HCT116 (cell line): ENCODE measurements around the gene KLHDC8B. TPM values are rescaled to one million over a fixed set of nuclear protein-coding genes. Genes with fewer than 3 reads are reported as not detected.

Experiments
- ATAC-seq: fragments of 200-7000 bp; cut with Tn5 transposase; 2 replicates; pipeline ENCODE4 v1.9.1; 2020; ENCODE audit warnings: mild to moderate bottlenecking, moderate library complexity
- BruUV-seq: library from RNA; stranded (reverse); fragments of 400-500 nt; replicated peaks from 2 replicates; lab custom pipeline; 2021; lab: Mats Ljungman, UMichigan
- CTCF ChIA-PET: fragments of 300-600 bp; sonication (Branson Sonifier 250); formaldehyde crosslinking; loops from one replicate; lab custom pipeline; 2021; ENCODE audit warnings: antibody characterized with exemption; lab: Charles Lee
- POLR2A ChIA-PET: fragments of 300-600, 350-600 bp; sonication (Branson Sonifier 250); formaldehyde crosslinking; loops from one replicate; lab custom pipeline; 2021; ENCODE audit warnings: antibody characterized with exemption; lab: Charles Lee
- RAD21 ChIA-PET, 2 experiments: fragments of 300-600 bp; sonication (Branson Sonifier 250); formaldehyde crosslinking; loops; one replicate each; lab custom pipeline; 2023; ENCODE audit warnings: low total read pairs in 2 of 2; ENCODE audit not compliant: uncharacterized antibody in 2 of 2, unreplicated experiment in 2 of 2, low non-redundant PET in 1 of 2; lab: Charles Lee
- DNase-seq: peaks from one replicate; pipeline ENCODE4 v3.0.0-alpha.2; 2010; ENCODE audit warnings: low read depth, low spot score
- H2AFZ ChIP-seq: fragments of 200-600 bp; shearing (Covaris generic), sonication (generic); 2 replicates; pipeline ENCODE4 v1.6.1; 2017; ENCODE audit warnings: low read depth, mixed run types, mixed read lengths, antibody characterized with exemption, low read length; ENCODE audit not compliant: poor library complexity, severe bottlenecking
- H3K27ac ChIP-seq: 2 replicates; pipeline ENCODE4 v1.5.1; 2012; ENCODE audit warnings: low read depth, low read length
- H3K27me3 ChIP-seq: fragments of 200-600 bp; sonication (generic); 2 replicates; pipeline ENCODE4 v1.6.1; 2016; ENCODE audit warnings: mixed run types, low read length, mixed read lengths; ENCODE audit not compliant: insufficient read depth
- H3K36me3 ChIP-seq, 2 experiments: fragments of 200-500 bp in 1 of 2; fragments of 200-600 bp in 1 of 2; sonication (Bioruptor generic) in 1 of 2; sonication (generic) in 1 of 2; 2 replicates each; pipeline versions ENCODE4 v1.5.1 to v1.6.1; 2014 to 2016; ENCODE audit warnings: low read length in 2 of 2, inconsistent platforms in 1 of 2, mixed read lengths in 1 of 2, mixed run types in 1 of 2; ENCODE audit not compliant: insufficient read depth in 2 of 2, control insufficient read depth in 1 of 2
- H3K4me1 ChIP-seq, 2 experiments: fragments of 200-600 bp in 1 of 2; sonication (generic) in 1 of 2; 2 replicates each; pipeline versions ENCODE4 v1.5.1 to v1.6.1; 2012 to 2017; ENCODE audit warnings: low read length in 2 of 2, inconsistent platforms in 1 of 2, mild to moderate bottlenecking in 1 of 2, mixed read lengths in 1 of 2, mixed run types in 1 of 2, moderate library complexity in 1 of 2; ENCODE audit not compliant: insufficient read depth in 2 of 2, control insufficient read depth in 1 of 2
- H3K4me2 ChIP-seq: fragments of 200-600 bp; sonication (generic); 2 replicates; pipeline ENCODE4 v1.6.1; 2017; ENCODE audit warnings: mixed run types, low read length, mixed read lengths
- H3K4me3 ChIP-seq, 2 experiments: fragments of 200-600 bp in 1 of 2; sonication (generic) in 1 of 2; replicated peaks in 1 of 2; 2 replicates each; pipeline ENCODE4 v1.5.1; 2011 to 2016; ENCODE audit warnings: low read length in 2 of 2, control low read depth in 1 of 2, low read depth in 1 of 2, mild to moderate bottlenecking in 1 of 2, mixed read lengths in 1 of 2, mixed run types in 1 of 2
- H3K79me2 ChIP-seq: fragments of 200-600 bp; sonication (generic); 2 replicates; pipeline ENCODE4 v1.6.1; 2017; ENCODE audit warnings: mild to moderate bottlenecking, mixed run types, low read length, moderate library complexity, mixed read lengths; ENCODE audit not compliant: insufficient read depth
- H3K9ac ChIP-seq: fragments of 200-600 bp; sonication (generic); 2 replicates; pipeline ENCODE4 v1.6.1; 2016; ENCODE audit warnings: low read length, mixed read lengths
- H3K9me2 ChIP-seq: fragments of 200-600 bp; sonication (generic), shearing (Covaris generic); 2 replicates; pipeline ENCODE4 v1.6.1; 2017; ENCODE audit warnings: mixed run types, mild to moderate bottlenecking, moderate library complexity; ENCODE audit not compliant: insufficient read depth
- H3K9me3 ChIP-seq, 2 experiments: fragments of 200-500 bp in 1 of 2; fragments of 200-600 bp in 1 of 2; sonication (Bioruptor generic) in 1 of 2; sonication (generic) in 1 of 2; 2 replicates each; pipeline ENCODE4 v1.6.1; 2014 to 2017; ENCODE audit warnings: low read length in 2 of 2, mixed read lengths in 2 of 2, inconsistent platforms in 1 of 2, low read depth in 1 of 2, mild to moderate bottlenecking in 1 of 2, mixed run types in 1 of 2, moderate library complexity in 1 of 2; ENCODE audit not compliant: control insufficient read depth in 1 of 2, insufficient read depth in 1 of 2
- H4K20me1 ChIP-seq: fragments of 200-600 bp; sonication (generic), shearing (Covaris generic); 2 replicates; pipeline ENCODE4 v1.6.1; 2017; ENCODE audit warnings: mixed run types, mild to moderate bottlenecking, moderate library complexity; ENCODE audit not compliant: insufficient read depth
- CBX3 ChIP-seq: IDR thresholded peaks from 2 replicates; pipeline ENCODE4 v1.6.1; 2012; ENCODE audit warnings: low read depth
- CEBPB ChIP-seq: IDR thresholded peaks from 2 replicates; pipeline ENCODE4 v1.6.1; 2012; ENCODE audit warnings: low read depth
- CTCF ChIP-seq, 3 experiments: fragments of 200-600 bp in 1 of 3; sonication (generic) in 1 of 3; IDR thresholded peaks in 2 of 3; conservative IDR thresholded peaks in 1 of 3; 2 replicates each; pipeline ENCODE4 v1.5.1; 2012 to 2017; ENCODE audit warnings: low read depth in 2 of 3, low read length in 2 of 3, antibody characterized with exemption in 1 of 3, borderline replicate concordance in 1 of 3, control low read depth in 1 of 3, mild to moderate bottlenecking in 1 of 3, mixed read lengths in 1 of 3, mixed run types in 1 of 3, moderate library complexity in 1 of 3; ENCODE audit not compliant: insufficient read depth in 1 of 3
- EGR1 ChIP-seq: IDR thresholded peaks from 2 replicates; pipeline ENCODE4 v1.6.1; 2012; ENCODE audit warnings: low read depth
- EZH2 ChIP-seq: fragments of 200-600 bp; sonication (generic); IDR thresholded peaks from 2 replicates; pipeline ENCODE4 v1.6.1; 2017; ENCODE audit warnings: antibody characterized with exemption, mixed run types
- EZH2phosphoT487 ChIP-seq: fragments of 200-600 bp; IDR thresholded peaks from 2 replicates; pipeline ENCODE4 v1.6.1; 2018; ENCODE audit warnings: antibody characterized with exemption, borderline replicate concordance
- FOSL1 ChIP-seq: IDR thresholded peaks from 2 replicates; pipeline ENCODE4 v1.6.1; 2012; ENCODE audit warnings: low read depth
- JUND ChIP-seq: IDR thresholded peaks from 2 replicates; pipeline ENCODE4 v1.6.1; 2012
- MAX ChIP-seq: IDR thresholded peaks from 2 replicates; pipeline ENCODE4 v1.6.1; 2012
- POLR2A ChIP-seq: IDR thresholded peaks from 2 replicates; pipeline ENCODE4 v1.7.0; 2011; ENCODE audit warnings: borderline replicate concordance; ENCODE audit not compliant: insufficient read depth, insufficient read length; ENCODE audit errors: extremely low read depth
- POLR2AphosphoS5 ChIP-seq: IDR thresholded peaks from 2 replicates; pipeline ENCODE4 v1.6.1; 2011; ENCODE audit warnings: mild to moderate bottlenecking, low read depth, low read length, moderate library complexity
- REST ChIP-seq: IDR thresholded peaks from 2 replicates; pipeline ENCODE4 v1.6.1; 2012; ENCODE audit warnings: low read depth
- SIN3A ChIP-seq: IDR thresholded peaks from 2 replicates; pipeline ENCODE4 v1.6.1; 2012; ENCODE audit warnings: low read depth
- SP1 ChIP-seq: IDR thresholded peaks from 2 replicates; pipeline ENCODE4 v1.6.1; 2012; ENCODE audit warnings: low read depth
- TCF7L2 ChIP-seq: IDR thresholded peaks from 2 replicates; pipeline ENCODE4 v1.7.0; 2011; ENCODE audit warnings: borderline replicate concordance, inconsistent platforms; ENCODE audit not compliant: insufficient read depth, insufficient read length; ENCODE audit errors: extremely low read depth
- YY1 ChIP-seq: IDR thresholded peaks from 2 replicates; pipeline ENCODE4 v1.6.1; 2011; ENCODE audit warnings: low read length, low read depth, moderate library complexity, mild to moderate bottlenecking; ENCODE audit not compliant: insufficient replicate concordance; ENCODE audit errors: extremely low read depth
- ZBTB33 ChIP-seq: IDR thresholded peaks from 2 replicates; pipeline ENCODE4 v1.6.1; 2011; ENCODE audit warnings: mild to moderate bottlenecking, low read length, moderate library complexity; ENCODE audit not compliant: insufficient replicate concordance; ENCODE audit errors: extremely low read depth
- ZNF274 ChIP-seq: fragments of 200-500 bp; sonication (Bioruptor generic); IDR thresholded peaks from 2 replicates; pipeline ENCODE4 v1.6.1; 2014; ENCODE audit warnings: mild to moderate bottlenecking, low read depth, low read length, inconsistent platforms
- intact Hi-C: fragments of 100-400 bp; cut with micrococcal nuclease; formaldehyde crosslinking; loops from 2 replicates; pipeline ENCODE4 v1.10.0; 2022
- total RNA-seq: library from RNA; stranded (reverse); gene quantifications from one replicate; pipeline ENCODE4 v1.2.1, GENCODE V29; 2021; ENCODE audit not compliant: unreplicated experiment

Gene KLHDC8B
- total RNA-seq, 1 experiment from 2014 or later = 10.4 TPM

GRCh38 chr3:49166752-49167556 is 4.4 kb upstream of the KLHDC8B start:
- H3K9me2 ChIP-seq = no peaks in the 10 kb centered on the region
- H3K4me3 ChIP-seq = peak overlapping the region; percentile 77 to 99
- ChIA-PET RAD21 (no interaction called here), POLR2A (no interaction called here), CTCF (no interaction called here)
- ATAC-seq (no peak), DNase-seq (no peak)
- peak overlapping the region; percentile 97 for H3K9ac ChIP-seq
- peaks cover 11 to 17% of the 10 kb centered on the region in 2 experiments for H3K36me3 ChIP-seq
- H3K4me1 ChIP-seq = peaks cover 13 to 39% of the 10 kb centered on the region in 2 experiments
- H3K4me2 ChIP-seq = peak overlapping the region; percentile 88
- no peaks in the 10 kb centered on the region for H3K9me3 ChIP-seq
- H3K27me3 ChIP-seq = no peaks in the 10 kb centered on the region
- no peaks in the 10 kb centered on the region for H4K20me1 ChIP-seq
- H2AFZ ChIP-seq = peak overlapping the region; percentile 59
- TF ChIP-seq JUND = no peak
- no peak for TF ChIP-seq FOSL1
- no peak for TF ChIP-seq REST
- no peak for TF ChIP-seq POLR2A
- TF ChIP-seq EZH2phosphoT487 = no peak
- TF ChIP-seq SP1 = no peak
- no peak for TF ChIP-seq MAX
- no peak for TF ChIP-seq EGR1
- no peak for TF ChIP-seq YY1
- no peak for TF ChIP-seq SIN3A
- TF ChIP-seq CBX3 = no peak
- TF ChIP-seq ZNF274 = no peak
- no peak for TF ChIP-seq TCF7L2
- no peak for TF ChIP-seq ZBTB33
- no peak for TF ChIP-seq CTCF (IDR thresholded peaks at IDR 0.05 in 2 of 3, conservative IDR thresholded peaks at IDR 0.05 in 1 of 3; ENCODE audit: borderline replicate concordance in 1 of 3, insufficient read depth in 1 of 3, low read depth in 2 of 3, low read length in 2 of 3)
- no peak for TF ChIP-seq EZH2
- no peak for TF ChIP-seq POLR2AphosphoS5
- no peak for TF ChIP-seq CEBPB
- BruUV-seq = no TSS peak
- peak overlapping the region; percentile 84 for H3K27ac ChIP-seq
- intact Hi-C loops = no loop called here
- peaks cover 32% of the 10 kb centered on the region for H3K79me2 ChIP-seq
